Endodermal cell (in vitro differentiated cells): ENCODE data around the gene POLQ. TPM values are rescaled to one million over a fixed set of nuclear protein-coding genes. Genes with fewer than 3 reads are reported as not detected.

Source experiments
- DNase-seq: peaks from one replicate; pipeline ENCODE4 v3.0.0-alpha.2; 2017
- H3K27ac ChIP-seq: 2 replicates; pipeline ENCODE4 v1.5.1; 2013; ENCODE audit warnings: mild to moderate bottlenecking, low read depth, low read length, moderate library complexity
- H3K27me3 ChIP-seq: 2 replicates; pipeline ENCODE4 v1.6.1; 2013; ENCODE audit warnings: mild to moderate bottlenecking, low read length, moderate library complexity; ENCODE audit not compliant: insufficient read depth, control insufficient read depth, poor library complexity, severe bottlenecking
- H3K36me3 ChIP-seq: 2 replicates; pipeline ENCODE4 v1.7.0; 2013; ENCODE audit warnings: mild to moderate bottlenecking, low read length, moderate library complexity; ENCODE audit not compliant: control insufficient read depth, insufficient read depth
- H3K4me1 ChIP-seq: one replicate; pipeline ENCODE4 v1.7.0; 2013; ENCODE audit warnings: low read length; ENCODE audit not compliant: control insufficient read depth, insufficient read depth
- H3K4me3 ChIP-seq: 2 replicates; pipeline ENCODE4 v1.5.1; 2013; ENCODE audit warnings: mild to moderate bottlenecking, low read length, moderate library complexity
- H3K9ac ChIP-seq: 2 replicates; pipeline ENCODE4 v1.6.1; 2013; ENCODE audit warnings: mild to moderate bottlenecking, low read length, moderate library complexity; ENCODE audit not compliant: poor library complexity, severe bottlenecking; ENCODE audit errors: extremely low read depth
- H3K9me3 ChIP-seq: 2 replicates; pipeline ENCODE4 v1.6.1; 2013; ENCODE audit warnings: mild to moderate bottlenecking, low read length, moderate library complexity; ENCODE audit not compliant: control insufficient read depth
- H3K27ac Mint-ChIP-seq: 2 replicates; pipeline ENCODE4 v1.8.0; 2020; ENCODE audit warnings: mixed read lengths
- H3K27me3 Mint-ChIP-seq: 2 replicates; pipeline ENCODE4 v1.8.0; 2021; ENCODE audit warnings: mild to moderate bottlenecking, mixed read lengths; ENCODE audit not compliant: insufficient read depth
- H3K36me3 Mint-ChIP-seq: 2 replicates; pipeline ENCODE4 v1.8.0; 2020; ENCODE audit warnings: low read depth, mixed read lengths
- H3K4me1 Mint-ChIP-seq: 2 replicates; pipeline ENCODE4 v1.8.0; 2020; ENCODE audit warnings: mixed read lengths
- H3K4me3 Mint-ChIP-seq: 2 replicates; pipeline ENCODE4 v1.8.0; 2020; ENCODE audit warnings: mild to moderate bottlenecking, moderate library complexity, mixed read lengths
- H3K9me3 Mint-ChIP-seq: 2 replicates; pipeline ENCODE4 v1.8.0; 2020; ENCODE audit warnings: mild to moderate bottlenecking, mixed read lengths
- CTCF ChIP-seq: fragments of 200-600 bp; sonication (generic); conservative IDR thresholded peaks from 2 replicates; pipeline ENCODE4 v1.5.0; 2021; ENCODE audit warnings: antibody characterized with exemption, mild to moderate bottlenecking
- WGBS, 2 experiments: methylation state at CpG; one replicate each; pipeline versions ENCODE4 v1.1.5 to v1.1.7; 2013; ENCODE audit warnings: missing lambda C conversion rate in 2 of 2, mixed read lengths in 1 of 2; ENCODE audit not compliant: insufficient coverage in 1 of 2, insufficient read length in 1 of 2; 5-methylcytosine and 5-hydroxymethylcytosine counted together
- total RNA-seq, 2 donors: library from RNA; stranded (reverse); fragmentation: NEBNext Ultra II Directional in 1 of 2; extraction: Animal tissue kit (Norgen Biotek cat#: 25700) in 1 of 2; gene quantifications; 2 replicates in 1 of 2; 3 replicates in 1 of 2; pipeline ENCODE4 v1.2.1, GENCODE V29; 2021

POLQ gene
- total RNA-seq, 2 donors from 2014 or later: 12.6 to 18.6 TPM

GRCh38 chr3:121491683-121492320 lies 54.0 kb downstream of the POLQ start:
- no peak for TF ChIP-seq CTCF
- Histone ChIP-seq H3K36me3 (peaks cover 25% of the 10 kb centered on the region), H3K27ac (no peak overlapping the region), H3K27me3 (no peaks in the 10 kb centered on the region), H3K9me3 (no peaks in the 10 kb centered on the region), H3K4me1 (no peaks in the 10 kb centered on the region), H3K4me3 (no peak overlapping the region), H3K9ac (no peak overlapping the region)
- no peaks in the 10 kb centered on the region for H3K9me3 Mint-ChIP-seq
- WGBS, 2 experiments: 90 to 97% methylated on average over 6 to 7 of the region's 7 CpGs
- no peaks in the 10 kb centered on the region for H3K4me1 Mint-ChIP-seq
- H3K36me3 Mint-ChIP-seq: peaks cover 20% of the 10 kb centered on the region
- no peaks in the 10 kb centered on the region for H3K27me3 Mint-ChIP-seq
- no peak overlapping the region for H3K4me3 Mint-ChIP-seq
- peak; percentile 55 for DNase-seq
- H3K27ac Mint-ChIP-seq: no peak overlapping the region

- H3K27me3 ChIP-seq: no peaks in the 10 kb centered on the region
- no peaks in the 10 kb centered on the region for H3K9me3 ChIP-seq
- DNase-seq: no peak
- H3K27ac ChIP-seq: no peak overlapping the region
- Mint-ChIP-seq H3K27ac (no peak overlapping the region), H3K36me3 (peaks cover 11% of the 10 kb centered on the region), H3K9me3 (no peaks in the 10 kb centered on the region), H3K27me3 (no peaks in the 10 kb centered on the region), H3K4me1 (no peaks in the 10 kb centered on the region), H3K4me3 (no peak overlapping the region)
- H3K4me3 ChIP-seq: no peak overlapping the region
- no peak overlapping the region for H3K9ac ChIP-seq
- H3K36me3 ChIP-seq: peaks cover 22% of the 10 kb centered on the region
- TF ChIP-seq CTCF: no peak
- 94 to 96% methylated on average over 5 to 6 of the region's 6 CpGs for WGBS, 2 experiments
- H3K4me1 ChIP-seq: no peaks in the 10 kb centered on the region
Measured at GRCh38 chr3:121490161-121490560, 55.6 kb downstream of the POLQ start.

GRCh38 chr3:121488628-121489027 lies 57.2 kb downstream of the POLQ start:
- peak; percentile 42 for TF ChIP-seq CTCF
- peaks cover 7% of the 10 kb centered on the region for H3K36me3 Mint-ChIP-seq
- no peaks in the 10 kb centered on the region for H3K27me3 ChIP-seq
- no peaks in the 10 kb centered on the region for H3K27me3 Mint-ChIP-seq
- H3K36me3 ChIP-seq: peaks cover 25% of the 10 kb centered on the region
- no peaks in the 10 kb centered on the region for H3K9me3 Mint-ChIP-seq
- WGBS, 2 experiments: 86 to 93% methylated on average over 2 of the region's 2 CpGs
- no peaks in the 10 kb centered on the region for H3K4me1 ChIP-seq
- H3K4me3 Mint-ChIP-seq: no peak overlapping the region
- no peaks in the 10 kb centered on the region for H3K4me1 Mint-ChIP-seq
- no peak overlapping the region for H3K27ac Mint-ChIP-seq
- no peak overlapping the region for H3K27ac ChIP-seq
- H3K9me3 ChIP-seq: no peaks in the 10 kb centered on the region
- H3K9ac ChIP-seq: no peak overlapping the region
- DNase-seq: no peak
- no peak overlapping the region for H3K4me3 ChIP-seq
